GM15510 (cell line): ENCODE results near the gene ZNF836.

Experiments used
- POLR2A ChIP-seq: IDR thresholded peaks from 3 replicates; pipeline ENCODE4 v1.6.1; 2011; ENCODE audit warnings: borderline replicate concordance; ENCODE audit not compliant: insufficient read length; ENCODE audit errors: extremely low read depth

ZNF836 gene

GRCh38 chr19:52171321-52172169 is at the start of gene ZNF836:
Gene ZNF836, minus strand, starts transcription at chr19:52171621. Its CDS starts 3,549 bp downstream, at chr19:52168072.
- TF ChIP-seq POLR2A, result peak; percentile 42

GRCh38 chr19:52221031-52221430 is 49.6 kb upstream of the ZNF836 start:
- no peak for TF ChIP-seq POLR2A

- TF ChIP-seq POLR2A, result no peak
These were observed 48.2 kb upstream of the ZNF836 start for GRCh38 chr19:52219611-52220010.

GRCh38 chr19:52217576-52217975 is 46.2 kb upstream of the ZNF836 start:
- no peak for TF ChIP-seq POLR2A

- TF ChIP-seq POLR2A, result no peak
These were observed 45.0 kb upstream of the ZNF836 start for GRCh38 chr19:52216401-52216800.

GRCh38 chr19:52214241-52214640 is 42.8 kb upstream of the ZNF836 start:
- TF ChIP-seq POLR2A, result no peak

GRCh38 chr19:52212572-52213255 is 41.3 kb upstream of the ZNF836 start:
- no peak for TF ChIP-seq POLR2A

GRCh38 chr19:52211926-52212571 is 40.6 kb upstream of the ZNF836 start:
- TF ChIP-seq POLR2A, result no peak

- no peak for TF ChIP-seq POLR2A
These were observed 39.8 kb upstream of the ZNF836 start for GRCh38 chr19:52211203-52211602.

GRCh38 chr19:52206481-52206880 is 35.1 kb upstream of the ZNF836 start:
- no peak for TF ChIP-seq POLR2A

GRCh38 chr19:52200044-52200443 is 28.6 kb upstream of the ZNF836 start:
- TF ChIP-seq POLR2A, result no peak

GRCh38 chr19:52198678-52199077 is 27.3 kb upstream of the ZNF836 start:
- TF ChIP-seq POLR2A, result no peak

- no peak for TF ChIP-seq POLR2A
These were observed 26.5 kb upstream of the ZNF836 start for GRCh38 chr19:52197964-52198363.

- TF ChIP-seq POLR2A, result no peak
These were observed 25.0 kb upstream of the ZNF836 start for GRCh38 chr19:52196256-52196967.

- no peak for TF ChIP-seq POLR2A
These were observed 20.5 kb upstream of the ZNF836 start for GRCh38 chr19:52191951-52192350.
